Neuronal stem cell (in vitro differentiated cells): Measurements from ENCODE around the gene CYREN.

ENCODE experiments used
- DNase-seq: peaks from one replicate; pipeline ENCODE4 v3.0.0-alpha.2; 2013; ENCODE audit warnings: low spot score
- H2AFZ ChIP-seq: one replicate; pipeline ENCODE4 v1.6.1; 2013; ENCODE audit warnings: mild to moderate bottlenecking, low read length, inconsistent platforms
- H2AK5ac ChIP-seq: 2 replicates; pipeline ENCODE4 v1.6.1; 2013; ENCODE audit warnings: low read depth, mild to moderate bottlenecking, inconsistent platforms, low read length, moderate library complexity, mixed read lengths
- H2BK120ac ChIP-seq: 2 replicates; pipeline ENCODE4 v1.6.1; 2013; ENCODE audit warnings: low read depth, mild to moderate bottlenecking, inconsistent platforms, low read length, moderate library complexity, mixed read lengths
- H2BK12ac ChIP-seq: one replicate; pipeline ENCODE4 v1.6.1; 2013; ENCODE audit warnings: low read length, inconsistent platforms
- H2BK15ac ChIP-seq: 2 replicates; pipeline ENCODE4 v1.6.1; 2013; ENCODE audit warnings: mild to moderate bottlenecking, low read length, inconsistent platforms, mixed read lengths
- H2BK5ac ChIP-seq: one replicate; pipeline ENCODE4 v1.6.1; 2013; ENCODE audit warnings: inconsistent platforms, mild to moderate bottlenecking, low read length, moderate library complexity
- H3K14ac ChIP-seq: one replicate; pipeline ENCODE4 v1.6.1; 2013; ENCODE audit warnings: low read length, inconsistent platforms
- H3K18ac ChIP-seq: 2 replicates; pipeline ENCODE4 v1.6.1; 2013; ENCODE audit warnings: low read length, inconsistent platforms
- H3K23ac ChIP-seq: 2 replicates; pipeline ENCODE4 v1.6.1; 2013; ENCODE audit warnings: low read depth, mild to moderate bottlenecking, mixed read lengths, low read length, inconsistent platforms; ENCODE audit not compliant: poor library complexity
- H3K27ac ChIP-seq: replicated peaks from 3 replicates; pipeline ENCODE4 v1.5.1; 2013; ENCODE audit warnings: low read length, inconsistent platforms
- H3K27me3 ChIP-seq, 3 experiments: 2 replicates each; pipeline ENCODE4 v1.6.1; 2013; ENCODE audit warnings: low read length in 3 of 3, mild to moderate bottlenecking in 2 of 3, inconsistent platforms in 1 of 3, low read depth in 1 of 3, mixed read lengths in 1 of 3, moderate library complexity in 1 of 3; ENCODE audit not compliant: control insufficient read depth in 3 of 3, insufficient read depth in 3 of 3
- H3K36me3 ChIP-seq, 2 donors: replicated peaks in 1 of 2; 2 replicates each; pipeline ENCODE4 v1.6.1; 2013; ENCODE audit warnings: low read length in 2 of 2; ENCODE audit not compliant: control insufficient read depth in 2 of 2, insufficient read depth in 2 of 2
- H3K4ac ChIP-seq: 2 replicates; pipeline ENCODE4 v1.6.1; 2013; ENCODE audit warnings: inconsistent platforms, mild to moderate bottlenecking, low read length, moderate library complexity
- H3K4me1 ChIP-seq, 2 donors: 1 replicate in 1 of 2; 2 replicates in 1 of 2; pipeline ENCODE4 v1.6.1; 2013; ENCODE audit warnings: low read length in 2 of 2, low read depth in 1 of 2; ENCODE audit not compliant: control insufficient read depth in 2 of 2, insufficient read depth in 1 of 2
- H3K4me2 ChIP-seq: one replicate; pipeline ENCODE4 v1.6.1; 2013; ENCODE audit warnings: mild to moderate bottlenecking, low read length, inconsistent platforms; ENCODE audit not compliant: insufficient read depth, poor library complexity, severe bottlenecking
- H3K4me3 ChIP-seq, 2 donors: 2 replicates each; pipeline ENCODE4 v1.5.1; 2013; ENCODE audit warnings: low read length in 2 of 2, mild to moderate bottlenecking in 2 of 2, inconsistent platforms in 1 of 2, moderate library complexity in 1 of 2
- H3K79me1 ChIP-seq: one replicate; pipeline ENCODE4 v1.6.1; 2013; ENCODE audit warnings: low read depth, mild to moderate bottlenecking, inconsistent platforms, low read length, moderate library complexity
- H3K9ac ChIP-seq: one replicate; pipeline ENCODE4 v1.6.1; 2013; ENCODE audit warnings: mild to moderate bottlenecking, low read depth, low read length, inconsistent platforms; ENCODE audit not compliant: poor library complexity
- H3K9me3 ChIP-seq, 2 donors: replicated peaks in 1 of 2; 2 replicates each; pipeline versions ENCODE3 to v1.6.1; 2013; ENCODE audit warnings: low read length in 2 of 2, mild to moderate bottlenecking in 2 of 2, inconsistent platforms in 1 of 2, low read depth in 1 of 2, mixed read lengths in 1 of 2, moderate library complexity in 1 of 2; ENCODE audit not compliant: control insufficient read depth in 2 of 2, insufficient read depth in 1 of 2
- H4K8ac ChIP-seq: one replicate; pipeline ENCODE4 v1.6.1; 2013; ENCODE audit warnings: low read depth, mild to moderate bottlenecking, inconsistent platforms, low read length, moderate library complexity
- H4K91ac ChIP-seq: one replicate; pipeline ENCODE4 v1.6.1; 2013; ENCODE audit warnings: low read length, low read depth, mild to moderate bottlenecking, inconsistent platforms; ENCODE audit not compliant: poor library complexity
- WGBS, 2 donors: extraction: QIAGEN DNeasy Blood & Tissue Kit; methylation state at CpG; one replicate each; pipeline ENCODE4 v1.1.7; 2013; ENCODE audit warnings: missing lambda C conversion rate in 2 of 2, mixed read lengths in 1 of 2; ENCODE audit not compliant: insufficient read length in 2 of 2, insufficient replicate concordance in 1 of 2; ENCODE audit errors: extremely low coverage in 2 of 2; 5-methylcytosine and 5-hydroxymethylcytosine counted together

Gene CYREN

GRCh38 chr7:135200821-135201331 is 30.4 kb upstream of the CYREN start:
- H3K14ac ChIP-seq, result no peak overlapping the region
- no peak overlapping the region for H4K8ac ChIP-seq
- peaks cover 0 to 6% of the 10 kb centered on the region in 2 donors for H3K4me1 ChIP-seq
- H2BK12ac ChIP-seq, result no peak overlapping the region
- H3K18ac ChIP-seq, result no peak overlapping the region
- no peak overlapping the region for H2BK15ac ChIP-seq
- no peak overlapping the region for H2BK120ac ChIP-seq
- H3K27me3 ChIP-seq, result no peaks in the 10 kb centered on the region
- no peaks in the 10 kb centered on the region for H3K9me3 ChIP-seq
- H3K4ac ChIP-seq, result no peak overlapping the region
- no peak overlapping the region for H2AFZ ChIP-seq
- no peak overlapping the region for H3K4me3 ChIP-seq
- whole genome bisulfite sequencing, 2 donors, result no CpG with 5 or more reads among the region's 3 CpGs
- no peak overlapping the region for H2AK5ac ChIP-seq
- no peak overlapping the region for H3K4me2 ChIP-seq
- H2BK5ac ChIP-seq, result no peak overlapping the region
- no peaks in the 10 kb centered on the region for H3K79me1 ChIP-seq
- no peak overlapping the region for H3K9ac ChIP-seq
- H3K23ac ChIP-seq, result no peak overlapping the region
- H4K91ac ChIP-seq, result no peak overlapping the region
- no peak overlapping the region for H3K27ac ChIP-seq
- peaks cover 1 to 72% of the 10 kb centered on the region in 2 donors for H3K36me3 ChIP-seq
- DNase-seq, result no peak

DNA sequence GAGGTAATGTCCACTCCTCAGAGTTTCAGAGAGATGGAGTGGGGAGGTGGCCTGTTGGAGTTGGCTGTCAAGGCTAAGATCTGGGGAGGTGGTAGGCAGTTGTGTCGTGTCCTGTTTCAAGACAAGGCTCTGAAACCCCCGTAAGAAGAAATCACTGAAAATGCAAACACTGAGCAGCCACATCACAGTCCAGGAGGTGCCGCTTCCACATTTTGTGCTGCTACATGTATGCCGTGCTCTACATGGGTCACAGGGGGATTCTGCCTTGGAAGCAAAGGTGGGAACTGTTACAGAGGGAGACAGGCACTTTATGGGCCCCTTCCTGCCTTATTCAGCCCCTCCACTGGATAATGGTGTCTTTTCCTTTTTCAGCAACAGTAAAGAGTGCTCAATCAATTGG is 28.9 kb upstream of the CYREN start:
- H2BK120ac ChIP-seq, result no peak overlapping the region
- WGBS, 2 donors, result no CpG with 5 or more reads among the region's 4 CpGs

GRCh38 chr7:135197906-135198655 is 27.6 kb upstream of the CYREN start:
- Histone ChIP-seq H3K27me3 (no peaks in the 10 kb centered on the region), H2BK120ac (no peak overlapping the region), H3K4ac (no peak overlapping the region), H3K18ac (no peak overlapping the region), H3K27ac (no peak overlapping the region), H3K79me1 (no peaks in the 10 kb centered on the region), H3K4me2 (no peak overlapping the region), H2BK12ac (no peak overlapping the region), H3K36me3 (peaks cover 1 to 69% of the 10 kb centered on the region in 2 donors), H2AFZ (no peak overlapping the region), H3K9me3 (no peaks in the 10 kb centered on the region), H4K91ac (no peak overlapping the region), H3K4me3 (no peak overlapping the region), H2BK5ac (no peak overlapping the region), H3K4me1 (peaks cover 2 to 6% of the 10 kb centered on the region in 2 donors), H3K9ac (no peak overlapping the region), H3K23ac (no peak overlapping the region), H2BK15ac (no peak overlapping the region), H2AK5ac (no peak overlapping the region), H3K14ac (no peak overlapping the region), H4K8ac (no peak overlapping the region)
- WGBS, 2 donors, result no CpG with 5 or more reads among the region's 15 CpGs
- DNase-seq, result no peak

More for the DNA sequence above, 28.9 kb upstream of the CYREN start:
- H2AK5ac ChIP-seq, result no peak overlapping the region
- H2BK5ac ChIP-seq, result no peak overlapping the region
- H3K9ac ChIP-seq, result no peak overlapping the region
- H3K4me2 ChIP-seq, result no peak overlapping the region
- H3K36me3 ChIP-seq, result peaks cover 1 to 68% of the 10 kb centered on the region in 2 donors
- no peak overlapping the region for H3K23ac ChIP-seq
- no peak overlapping the region for H3K4me3 ChIP-seq
- DNase-seq, result no peak
- H2BK12ac ChIP-seq, result no peak overlapping the region
- H3K79me1 ChIP-seq, result no peaks in the 10 kb centered on the region
- no peaks in the 10 kb centered on the region for H3K27me3 ChIP-seq
- no peak overlapping the region for H3K14ac ChIP-seq
- no peaks in the 10 kb centered on the region for H3K9me3 ChIP-seq
- H2AFZ ChIP-seq, result no peak overlapping the region
- H4K8ac ChIP-seq, result no peak overlapping the region
- no peak overlapping the region for H2BK15ac ChIP-seq
- no peak overlapping the region for H4K91ac ChIP-seq
- H3K18ac ChIP-seq, result no peak overlapping the region
- H3K4ac ChIP-seq, result no peak overlapping the region
- H3K4me1 ChIP-seq, result peaks cover 0 to 6% of the 10 kb centered on the region in 2 donors
- H3K27ac ChIP-seq, result no peak overlapping the region

DNA sequence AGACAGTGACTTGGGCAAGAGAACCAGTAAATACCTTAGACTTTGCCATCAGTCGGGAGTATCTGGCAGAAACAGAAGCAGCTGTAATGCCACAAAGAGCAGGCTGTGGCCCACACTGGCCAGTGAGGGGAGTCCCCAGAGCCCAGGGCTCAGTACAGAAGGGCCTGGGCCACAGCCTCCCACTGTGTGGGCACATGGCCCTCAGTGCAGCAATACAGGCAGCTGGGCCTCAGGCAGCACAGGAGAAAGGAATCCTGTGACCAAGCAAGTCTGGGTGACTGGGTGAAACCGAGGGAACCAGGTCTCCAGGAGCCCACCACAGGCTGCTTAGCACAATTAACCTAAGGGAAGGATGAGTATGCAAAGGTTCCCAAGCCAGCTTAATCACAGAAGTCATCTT is 26.8 kb upstream of the CYREN start:
- Histone ChIP-seq H3K79me1 (no peaks in the 10 kb centered on the region), H2BK15ac (no peak overlapping the region), H4K91ac (no peak overlapping the region), H2BK12ac (no peak overlapping the region), H3K27ac (no peak overlapping the region), H2BK5ac (no peak overlapping the region), H3K4me1 (peaks cover 2 to 6% of the 10 kb centered on the region in 2 donors), H2BK120ac (no peak overlapping the region), H3K36me3 (peaks cover 1 to 73% of the 10 kb centered on the region in 2 donors), H2AK5ac (no peak overlapping the region), H3K4me3 (no peak overlapping the region), H3K14ac (no peak overlapping the region), H2AFZ (no peak overlapping the region), H4K8ac (no peak overlapping the region), H3K9me3 (no peaks in the 10 kb centered on the region), H3K27me3 (no peaks in the 10 kb centered on the region), H3K9ac (peak overlapping the region; percentile 9), H3K18ac (no peak overlapping the region), H3K23ac (no peak overlapping the region), H3K4me2 (no peak overlapping the region), H3K4ac (no peak overlapping the region)
- no CpG with 5 or more reads among the region's 2 CpGs for WGBS, 2 donors
- no peak for DNase-seq
